HCT116 (cell line): ENCODE measurements around the gene CLEC4F.

Experiments
- CTCF ChIP-seq, 3 experiments: fragments of 200-600 bp in 1 of 3; sonication (generic) in 1 of 3; IDR thresholded peaks in 2 of 3; conservative IDR thresholded peaks in 1 of 3; 2 replicates each; pipeline ENCODE4 v1.5.1; 2012 to 2017; ENCODE audit warnings: low read depth in 2 of 3, low read length in 2 of 3, antibody characterized with exemption in 1 of 3, borderline replicate concordance in 1 of 3, control low read depth in 1 of 3, mild to moderate bottlenecking in 1 of 3, mixed read lengths in 1 of 3, mixed run types in 1 of 3, moderate library complexity in 1 of 3; ENCODE audit not compliant: insufficient read depth in 1 of 3
- ELF1 ChIP-seq: IDR thresholded peaks from 2 replicates; pipeline ENCODE4 v1.6.1; 2012; ENCODE audit warnings: low read depth, borderline replicate concordance
- EZH2 ChIP-seq: fragments of 200-600 bp; sonication (generic); IDR thresholded peaks from 2 replicates; pipeline ENCODE4 v1.6.1; 2017; ENCODE audit warnings: antibody characterized with exemption, mixed run types
- POLR2A ChIP-seq: IDR thresholded peaks from 2 replicates; pipeline ENCODE4 v1.7.0; 2011; ENCODE audit warnings: borderline replicate concordance; ENCODE audit not compliant: insufficient read depth, insufficient read length; ENCODE audit errors: extremely low read depth
- RAD21 ChIP-seq: IDR thresholded peaks from 2 replicates; pipeline ENCODE4 v1.6.1; 2012; ENCODE audit warnings: low read depth, mild to moderate bottlenecking
- SIN3A ChIP-seq: IDR thresholded peaks from 2 replicates; pipeline ENCODE4 v1.6.1; 2012; ENCODE audit warnings: low read depth
- YY1 ChIP-seq: IDR thresholded peaks from 2 replicates; pipeline ENCODE4 v1.6.1; 2011; ENCODE audit warnings: low read length, low read depth, moderate library complexity, mild to moderate bottlenecking; ENCODE audit not compliant: insufficient replicate concordance; ENCODE audit errors: extremely low read depth
- TF ChIP-seq, protein P1 (sequence below): IDR thresholded peaks from 2 replicates; pipeline ENCODE4 v1.6.1; 2012; ENCODE audit warnings: low read depth

GRCh38 chr2:70767699-70768589 lies 52.5 kb downstream of the CLEC4F start, which contains the start of gene ADD2:
- TF ChIP-seq POLR2A: no peak
- TF ChIP-seq CTCF (IDR thresholded peaks at IDR 0.05 in 2 of 3, conservative IDR thresholded peaks at IDR 0.05 in 1 of 3; ENCODE audit: borderline replicate concordance in 1 of 3, insufficient read depth in 1 of 3, low read depth in 2 of 3, low read length in 2 of 3): no peak
- TF ChIP-seq EZH2: no peak
- TF ChIP-seq SIN3A: no peak
- no peak for TF ChIP-seq RAD21
- TF ChIP-seq YY1: no peak
- TF ChIP-seq, protein P1, sequence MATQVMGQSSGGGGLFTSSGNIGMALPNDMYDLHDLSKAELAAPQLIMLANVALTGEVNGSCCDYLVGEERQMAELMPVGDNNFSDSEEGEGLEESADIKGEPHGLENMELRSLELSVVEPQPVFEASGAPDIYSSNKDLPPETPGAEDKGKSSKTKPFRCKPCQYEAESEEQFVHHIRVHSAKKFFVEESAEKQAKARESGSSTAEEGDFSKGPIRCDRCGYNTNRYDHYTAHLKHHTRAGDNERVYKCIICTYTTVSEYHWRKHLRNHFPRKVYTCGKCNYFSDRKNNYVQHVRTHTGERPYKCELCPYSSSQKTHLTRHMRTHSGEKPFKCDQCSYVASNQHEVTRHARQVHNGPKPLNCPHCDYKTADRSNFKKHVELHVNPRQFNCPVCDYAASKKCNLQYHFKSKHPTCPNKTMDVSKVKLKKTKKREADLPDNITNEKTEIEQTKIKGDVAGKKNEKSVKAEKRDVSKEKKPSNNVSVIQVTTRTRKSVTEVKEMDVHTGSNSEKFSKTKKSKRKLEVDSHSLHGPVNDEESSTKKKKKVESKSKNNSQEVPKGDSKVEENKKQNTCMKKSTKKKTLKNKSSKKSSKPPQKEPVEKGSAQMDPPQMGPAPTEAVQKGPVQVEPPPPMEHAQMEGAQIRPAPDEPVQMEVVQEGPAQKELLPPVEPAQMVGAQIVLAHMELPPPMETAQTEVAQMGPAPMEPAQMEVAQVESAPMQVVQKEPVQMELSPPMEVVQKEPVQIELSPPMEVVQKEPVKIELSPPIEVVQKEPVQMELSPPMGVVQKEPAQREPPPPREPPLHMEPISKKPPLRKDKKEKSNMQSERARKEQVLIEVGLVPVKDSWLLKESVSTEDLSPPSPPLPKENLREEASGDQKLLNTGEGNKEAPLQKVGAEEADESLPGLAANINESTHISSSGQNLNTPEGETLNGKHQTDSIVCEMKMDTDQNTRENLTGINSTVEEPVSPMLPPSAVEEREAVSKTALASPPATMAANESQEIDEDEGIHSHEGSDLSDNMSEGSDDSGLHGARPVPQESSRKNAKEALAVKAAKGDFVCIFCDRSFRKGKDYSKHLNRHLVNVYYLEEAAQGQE: no peak
- no peak for TF ChIP-seq ELF1
